H1 (cell line): Measurements from ENCODE around the gene TUBB4B. TPM values are rescaled to one million over a fixed set of nuclear protein-coding genes. Genes with fewer than 3 reads are reported as not detected.
A peak's percentile ranks its signal among the peaks of the same experiment; 100 is the strongest.

Source experiments
- CTCF ChIA-PET: fragments of 300-600 bp; sonication (Branson Sonifier 250); formaldehyde crosslinking; loops from one replicate; lab custom pipeline; 2021; ENCODE audit not compliant: partially characterized antibody; lab: Charles Lee
- POLR2A ChIA-PET: fragments of 300-600 bp; sonication (Branson Sonifier 250); formaldehyde crosslinking; loops from one replicate; lab custom pipeline; 2021; ENCODE audit warnings: inconsistent platforms; ENCODE audit not compliant: partially characterized antibody; lab: Charles Lee
- DNase-seq, 2 experiments: peaks; one replicate each; pipeline versions ENCODE4 v3.0.0 to v3.0.0-alpha.2; 2010 to 2022; ENCODE audit warnings: low spot score in 2 of 2, low read depth in 1 of 2, mixed read lengths in 1 of 2
- FAIRE-seq: peaks from 2 replicates; lab custom pipeline; 2011; peaks lifted over from hg19 to GRCh38; lab: Jason Lieb, UNC
- H2AFZ ChIP-seq: 2 replicates; pipeline ENCODE4 v1.8.1; 2012; ENCODE audit warnings: low read length, inconsistent platforms
- H2AK5ac ChIP-seq: 2 replicates; pipeline ENCODE4 v1.6.1; 2013; ENCODE audit warnings: low read depth, low read length
- H2BK120ac ChIP-seq: replicated peaks from 2 replicates; pipeline ENCODE3; 2013; ENCODE audit warnings: low read depth, low read length, inconsistent platforms
- H2BK12ac ChIP-seq: 2 replicates; pipeline ENCODE4 v1.6.1; 2013; ENCODE audit warnings: low read depth, low read length
- H2BK15ac ChIP-seq: 2 replicates; pipeline ENCODE4 v1.6.1; 2013; ENCODE audit warnings: low read length
- H2BK20ac ChIP-seq: 2 replicates; pipeline ENCODE4 v1.6.1; 2013; ENCODE audit warnings: low read length
- H2BK5ac ChIP-seq: 2 replicates; pipeline ENCODE4 v1.6.1; 2013; ENCODE audit warnings: low read depth, low read length
- H3K14ac ChIP-seq: 2 replicates; pipeline ENCODE4 v1.6.1; 2013; ENCODE audit warnings: inconsistent platforms; ENCODE audit not compliant: insufficient read length
- H3K18ac ChIP-seq: 2 replicates; pipeline ENCODE4 v1.6.1; 2013; ENCODE audit warnings: low read length; ENCODE audit errors: extremely low read depth
- H3K23ac ChIP-seq: 2 replicates; pipeline ENCODE4 v1.6.1; 2013; ENCODE audit warnings: inconsistent platforms; ENCODE audit not compliant: insufficient read length
- H3K23me2 ChIP-seq: 2 replicates; pipeline ENCODE4 v1.6.1; 2013; ENCODE audit warnings: low read depth, low read length
- H3K27ac ChIP-seq: 2 replicates; pipeline ENCODE4 v1.6.1; 2011; ENCODE audit warnings: low read depth, low read length, inconsistent platforms
- H3K27me3 ChIP-seq, 4 experiments: replicated peaks in 1 of 4; 1 replicate in 1 of 4; 2 replicates in 3 of 4; pipeline versions ENCODE4 v1.6.1 to v1.8.1; 2011 to 2013; ENCODE audit warnings: low read length in 3 of 4, mild to moderate bottlenecking in 3 of 4, inconsistent platforms in 2 of 4, mixed read lengths in 2 of 4, moderate library complexity in 1 of 4; ENCODE audit not compliant: control insufficient read depth in 3 of 4, insufficient read depth in 3 of 4; ENCODE audit errors: extremely low read depth in 1 of 4
- H3K36me3 ChIP-seq, 4 experiments: 2 replicates each; pipeline versions ENCODE4 v1.6.1 to v1.8.1; 2011 to 2013; ENCODE audit warnings: mild to moderate bottlenecking in 4 of 4, low read length in 3 of 4, moderate library complexity in 2 of 4, control low read depth in 1 of 4, inconsistent platforms in 1 of 4; ENCODE audit not compliant: insufficient read depth in 4 of 4, control insufficient read depth in 2 of 4
- H3K4ac ChIP-seq: replicated peaks from 2 replicates; pipeline ENCODE3; 2013; ENCODE audit warnings: low read length, low read depth, mixed read lengths, inconsistent platforms; ENCODE audit not compliant: insufficient read length
- H3K4me1 ChIP-seq, 4 experiments: replicated peaks in 1 of 4; 1 replicate in 1 of 4; 2 replicates in 3 of 4; pipeline versions ENCODE4 v1.6.1 to v1.8.1; 2011 to 2013; ENCODE audit warnings: low read length in 3 of 4, inconsistent platforms in 2 of 4, mixed read lengths in 1 of 4; ENCODE audit not compliant: insufficient read depth in 4 of 4, control insufficient read depth in 3 of 4
- H3K4me2 ChIP-seq, 2 experiments: 2 replicates each; pipeline versions ENCODE4 v1.6.1 to v1.8.1; 2011 to 2013; ENCODE audit warnings: low read depth in 2 of 2, low read length in 2 of 2, control low read depth in 1 of 2, inconsistent platforms in 1 of 2, mild to moderate bottlenecking in 1 of 2; ENCODE audit not compliant: insufficient read depth in 1 of 2
- H3K4me3 ChIP-seq, 4 experiments: fragments of 200-600, 300-600 bp in 1 of 4; sonication (generic), shearing (Covaris generic), sonication (Bioruptor Twin) in 1 of 4; 2 replicates each; pipeline versions ENCODE4 v1.5.1 to v1.8.1; 2011 to 2016; ENCODE audit warnings: low read length in 4 of 4, low read depth in 3 of 4, control low read depth in 2 of 4, inconsistent platforms in 2 of 4, mild to moderate bottlenecking in 2 of 4, mixed read lengths in 1 of 4, moderate library complexity in 1 of 4; ENCODE audit not compliant: insufficient read depth in 2 of 4; ENCODE audit errors: extremely low read depth in 1 of 4
- H3K56ac ChIP-seq: replicated peaks from 2 replicates; pipeline ENCODE3; 2013; ENCODE audit warnings: low read depth, mild to moderate bottlenecking, mixed read lengths, low read length, inconsistent platforms; ENCODE audit not compliant: insufficient read length
- H3K79me1 ChIP-seq: 2 replicates; pipeline ENCODE4 v1.6.1; 2013; ENCODE audit warnings: low read depth, low read length, control low read depth
- H3K79me2 ChIP-seq, 2 experiments: 2 replicates each; pipeline versions ENCODE4 v1.6.1 to v1.8.1; 2012 to 2013; ENCODE audit warnings: low read length in 2 of 2, mild to moderate bottlenecking in 2 of 2, inconsistent platforms in 1 of 2; ENCODE audit not compliant: insufficient read depth in 2 of 2, control insufficient read depth in 1 of 2
- H3K9ac ChIP-seq, 4 experiments: replicated peaks in 1 of 4; 1 replicate in 1 of 4; 2 replicates in 3 of 4; pipeline versions ENCODE4 v1.6.1 to v1.8.1; 2011 to 2013; ENCODE audit warnings: low read depth in 3 of 4, low read length in 3 of 4, control low read depth in 2 of 4, mild to moderate bottlenecking in 2 of 4, moderate library complexity in 2 of 4, inconsistent platforms in 1 of 4; ENCODE audit errors: extremely low read depth in 1 of 4
- H3K9me3 ChIP-seq, 2 experiments: 2 replicates each; pipeline versions ENCODE4 v1.6.1 to v1.8.1; 2012 to 2013; ENCODE audit warnings: mild to moderate bottlenecking in 2 of 2, moderate library complexity in 2 of 2, control low read depth in 1 of 2, inconsistent platforms in 1 of 2, low read depth in 1 of 2, low read length in 1 of 2, mixed read lengths in 1 of 2; ENCODE audit not compliant: insufficient read depth in 2 of 2
- H4K20me1 ChIP-seq, 2 experiments: replicated peaks in 1 of 2; 2 replicates each; pipeline versions ENCODE3 to v1.8.1; 2011 to 2013; ENCODE audit warnings: inconsistent platforms in 2 of 2, low read length in 2 of 2, mild to moderate bottlenecking in 1 of 2; ENCODE audit not compliant: insufficient read depth in 2 of 2, control insufficient read depth in 1 of 2
- H4K5ac ChIP-seq: 2 replicates; pipeline ENCODE4 v1.6.1; 2013; ENCODE audit warnings: low read length, low read depth, mixed read lengths, inconsistent platforms; ENCODE audit not compliant: insufficient read length
- H4K8ac ChIP-seq: 2 replicates; pipeline ENCODE4 v1.8.0; 2013; ENCODE audit warnings: mild to moderate bottlenecking, moderate library complexity, low read length, inconsistent platforms; ENCODE audit not compliant: insufficient read depth; ENCODE audit errors: extremely low read depth
- H4K91ac ChIP-seq: replicated peaks from 2 replicates; pipeline ENCODE3; 2013; ENCODE audit warnings: low read length, mixed read lengths, inconsistent platforms; ENCODE audit not compliant: insufficient read length
- ASH2L ChIP-seq: fragments of 200-600, 300-600 bp; sonication (generic); IDR thresholded peaks from one replicate; pipeline ENCODE4 v1.7.1; 2017; ENCODE audit warnings: low read length
- CBX8 ChIP-seq: fragments of 300-800, 300-1000 bp; sonication (generic); IDR thresholded peaks from 2 replicates; pipeline ENCODE4 v1.7.1; 2016; ENCODE audit warnings: low read depth, low read length, borderline replicate concordance
- CHD1 ChIP-seq: IDR thresholded peaks from 2 replicates; pipeline ENCODE4 v1.6.1; 2012; ENCODE audit warnings: low read depth, low read length, improper control_type of control experiment
- KDM5A ChIP-seq: fragments of 200-600 bp; IDR thresholded peaks from 2 replicates; pipeline ENCODE4 v1.7.1; 2012; ENCODE audit warnings: mild to moderate bottlenecking, low read length, inconsistent platforms, mixed read lengths
- NANOG ChIP-seq: IDR thresholded peaks from 2 replicates; pipeline ENCODE4 v1.6.1; 2011; ENCODE audit warnings: low read length, low read depth, mild to moderate bottlenecking, inconsistent platforms; ENCODE audit not compliant: insufficient read depth, poor library complexity, severe bottlenecking
- NRF1 ChIP-seq: IDR thresholded peaks from 2 replicates; pipeline ENCODE4 v1.6.1; 2011; ENCODE audit warnings: mild to moderate bottlenecking, low read depth, low read length, improper control_type of control experiment
- RNF2 ChIP-seq: fragments of 200-900, 300-1000 bp; sonication (generic); IDR thresholded peaks from 2 replicates; pipeline ENCODE4 v1.7.1; 2016; ENCODE audit warnings: borderline replicate concordance, low read depth, mild to moderate bottlenecking, antibody characterized with exemption, low read length; ENCODE audit not compliant: poor library complexity, severe bottlenecking; ENCODE audit errors: missing control alignments
- RXRA ChIP-seq: IDR thresholded peaks from 2 replicates; pipeline ENCODE4 v1.6.1; 2011; ENCODE audit warnings: low read depth, mild to moderate bottlenecking, low read length, moderate library complexity; ENCODE audit not compliant: insufficient read depth
- SAP30 ChIP-seq: fragments of 300-600 bp; sonication (generic); IDR thresholded peaks from 2 replicates; pipeline ENCODE4 v1.7.1; 2012; ENCODE audit warnings: low read length, moderate library complexity, mild to moderate bottlenecking, inconsistent platforms; ENCODE audit not compliant: insufficient read depth, insufficient replicate concordance
- SIRT6 ChIP-seq: IDR thresholded peaks from one replicate; pipeline ENCODE4 v1.7.1; 2012; ENCODE audit warnings: low read length, inconsistent platforms
- SIX5 ChIP-seq: IDR thresholded peaks from 2 replicates; pipeline ENCODE4 v1.6.1; 2011; ENCODE audit warnings: mild to moderate bottlenecking, low read depth, low read length
- SP2 ChIP-seq: IDR thresholded peaks from 2 replicates; pipeline ENCODE4 v1.6.1; 2012; ENCODE audit warnings: mild to moderate bottlenecking, low read length, inconsistent platforms
- TAF1 ChIP-seq: IDR thresholded peaks from 2 replicates; pipeline ENCODE4 v1.6.1; 2011; ENCODE audit warnings: mild to moderate bottlenecking, low read depth, low read length
- WGBS, 2 experiments: shearing (Covaris generic) in 1 of 2; methylation state at CpG; one replicate each; pipeline versions ENCODE4 v1.1.6 to v1.1.7; 2013 to 2015; ENCODE audit warnings: low lambda C conversion rate in 2 of 2, mixed read lengths in 2 of 2, inconsistent platforms in 1 of 2, low coverage in 1 of 2, missing lambda C conversion rate in 1 of 2; ENCODE audit not compliant: insufficient replicate concordance in 2 of 2, insufficient coverage in 1 of 2, insufficient read length in 1 of 2; ENCODE audit errors: extremely low coverage in 1 of 2, missing lambda C conversion rate in 1 of 2; 5-methylcytosine and 5-hydroxymethylcytosine counted together
- polyA plus RNA-seq, 7 experiments: library from polyadenylated mRNA; depleted of rRNA in 3 of 7; stranded (reverse) in 5 of 7; unstranded in 2 of 7; fragments of >200 nt in 5 of 7; fragments of 200-250 nt in 2 of 7; gene quantifications; 1 replicate in 5 of 7; 2 replicates in 1 of 7; 4 replicates in 1 of 7; pipeline versions ENCODE4 v1.2.1 to v1.2.3, GENCODE V29; 2011 to 2013; ENCODE audit warnings: missing spikeins in 2 of 7, mixed read lengths in 2 of 7
- total RNA-seq: library from RNA; stranded (reverse); fragmentation: NEBNext Ultra II Directional; extraction: Animal tissue kit (Norgen Biotek cat#: 25700); gene quantifications from 2 replicates; pipeline ENCODE4 v1.2.1, GENCODE V29; 2021

Gene TUBB4B
- total and polyA plus RNA-seq, 2 of the 8 experiments (the other 6 are each of a cell fraction or from before 2014, with no cell fraction given) = 280 to 307 TPM

GRCh38 chr9:137251194-137251461, 10.0 kb downstream of the TUBB4B start, which contains the start of gene STPG3:
Gene STPG3, plus strand, starts transcription at chr9:137251286. Its CDS starts 1 bp downstream, at chr9:137251287.
- Histone ChIP-seq H3K79me1 (peaks cover 3% of the 10 kb centered on the region; the same call in 1 of the 2 replicates), H3K9ac (no peak within 1 kb of the TSS), H3K23ac (no peak within 1 kb of the TSS), H3K79me2 (peaks cover 0 to 6% of the 10 kb centered on the region in 2 experiments; a peak in 2 of 4 replicates), H2BK120ac (no peak within 1 kb of the TSS), H3K36me3 (no peaks in the 10 kb centered on the region), H2BK5ac (0 out of 2 replicates have a peak within 1 kb of the TSS, but pooled peaks have one; percentile 44), H3K4ac (peak within 1 kb of the TSS; percentile 85), H4K20me1 (peaks cover 0 to 3% of the 10 kb centered on the region in 2 experiments), H2BK20ac (no peak within 1 kb of the TSS), H3K14ac (no peak within 1 kb of the TSS), H3K56ac (no peak within 1 kb of the TSS), H2AK5ac (peak within 1 kb of the TSS; percentile 83; the same call in 1 of the 2 replicates), H3K9me3 (no peaks in the 10 kb centered on the region), H2BK15ac (no peak within 1 kb of the TSS; the same call in 1 of the 2 replicates), H3K4me1 (peaks cover 0 to 16% (median 13%) of the 10 kb centered on the region in 4 experiments; a peak in 5 of 7 replicates), H4K8ac (peak within 1 kb of the TSS; percentile 74; the same call in 1 of the 2 replicates), H3K18ac (peak within 1 kb of the TSS; percentile 48; the same call in 1 of the 2 replicates), H3K4me2 (0 out of 4 replicates have a peak within 1 kb of the TSS, but pooled peaks of 1 of the 2 experiments have one; percentile 28), H4K91ac (no peak within 1 kb of the TSS), H3K23me2 (peaks cover 14% of the 10 kb centered on the region; the same call in 1 of the 2 replicates), H2BK12ac (no peak within 1 kb of the TSS), H3K4me3 (no peak within 1 kb of the TSS), H4K5ac (no peak within 1 kb of the TSS), H2AFZ (no peak within 1 kb of the TSS), H3K27me3 (peaks cover 0 to 7% (median 0%) of the 10 kb centered on the region in 4 experiments; a peak in 3 of 7 replicates), H3K27ac (no peak within 1 kb of the TSS)
- CTCF ChIA-PET = interaction anchor here (0.7 to 1.0 kb wide), 3 partner anchors 9 to 58 kb away, joined by 3 read pairs; partner anchors contain the start of gene TOR4A
- DNase-seq (no peak), FAIRE-seq (no peak)
- POLR2A ChIA-PET = interaction anchor here (47.8 to 69.9 kb wide), 2 partner anchors 6 to 16 kb away, joined by 1462 read pairs; partner anchors contain the start of genes CYSRT1, NDOR1, NELFB and RNF208
- TF ChIP-seq CBX8 (no peak), CHD1 (no peak), NANOG (no peak), SIRT6 (no peak), TAF1 (no peak), SIX5 (no peak), RNF2 (no peak), ASH2L (no peak), KDM5A (no peak), NRF1 (no peak), RXRA (no peak), SP2 (no peak), SAP30 (no peak)
- 79% methylated on average over 3 of the region's 4 CpGs; no CpG with 5 or more reads in 1 of the 2 experiments for WGBS, 2 experiments
